Osteoblast (primary cell): ENCODE measurements around the gene PERM1. TPM values are rescaled to one million over a fixed set of nuclear protein-coding genes. Genes with fewer than 3 reads are reported as not detected.
"Not testable (repeated sequence)": the region's sequence is repeated elsewhere in the genome, so short reads cannot be mapped to it uniquely, and the experiment has no call there.

Experiments
- DNase-seq: peaks from one replicate; pipeline ENCODE4 v3.0.0; 2011; ENCODE audit warnings: low spot score, mixed read lengths; ENCODE audit not compliant: insufficient read length; ENCODE audit errors: missing footprints
- H2AFZ ChIP-seq: 2 replicates; pipeline ENCODE4 v1.6.0; 2011; ENCODE audit warnings: mild to moderate bottlenecking, low read length
- H3K27ac ChIP-seq: 2 replicates; pipeline ENCODE4 v1.5.1; 2011; ENCODE audit warnings: mild to moderate bottlenecking, low read depth, low read length, moderate library complexity
- H3K27me3 ChIP-seq: 2 replicates; pipeline ENCODE4 v1.6.0; 2012; ENCODE audit warnings: mild to moderate bottlenecking, control low read depth, inconsistent platforms, low read length, moderate library complexity; ENCODE audit not compliant: insufficient read depth
- H3K36me3 ChIP-seq: 2 replicates; pipeline ENCODE4 v1.5.1; 2011; ENCODE audit warnings: mild to moderate bottlenecking, low read length, control low read depth, moderate library complexity; ENCODE audit not compliant: insufficient read depth
- H3K4me1 ChIP-seq: 2 replicates; pipeline ENCODE4 v1.5.1; 2011; ENCODE audit warnings: mild to moderate bottlenecking, low read length, control low read depth, moderate library complexity; ENCODE audit not compliant: insufficient read depth
- H3K4me2 ChIP-seq: 2 replicates; pipeline ENCODE4 v1.6.0; 2011; ENCODE audit warnings: mild to moderate bottlenecking, low read length; ENCODE audit not compliant: insufficient read depth
- H3K4me3 ChIP-seq: fragments of 200-600 bp; sonication (generic); 3 replicates; pipeline ENCODE4 v1.5.1; 2012; ENCODE audit warnings: mild to moderate bottlenecking, low read length, inconsistent platforms; ENCODE audit not compliant: insufficient read depth
- H3K79me2 ChIP-seq: 2 replicates; pipeline ENCODE4 v1.6.0; 2012; ENCODE audit warnings: mild to moderate bottlenecking, low read length, control low read depth, inconsistent platforms; ENCODE audit not compliant: insufficient read depth
- H3K9me3 ChIP-seq: 2 replicates; pipeline ENCODE4 v1.5.1; 2011; ENCODE audit warnings: low read depth, low read length, control low read depth
- H4K20me1 ChIP-seq: 2 replicates; pipeline ENCODE4 v1.6.0; 2012; ENCODE audit warnings: mild to moderate bottlenecking, low read length, control low read depth; ENCODE audit not compliant: insufficient read depth
- total RNA-seq: library from RNA; depleted of rRNA; stranded (reverse); fragments of >200 nt; gene quantifications from 2 replicates; pipeline ENCODE4 v1.2.3, GENCODE V29; 2012
- TF ChIP-seq, protein P1 (sequence below): IDR thresholded peaks from 2 replicates; pipeline ENCODE4 v1.5.1; 2011; ENCODE audit warnings: mild to moderate bottlenecking, low read depth, low read length, moderate library complexity; ENCODE audit errors: extremely low read depth

PERM1 gene
- total RNA-seq, 1 donor, result not detected

DNA sequence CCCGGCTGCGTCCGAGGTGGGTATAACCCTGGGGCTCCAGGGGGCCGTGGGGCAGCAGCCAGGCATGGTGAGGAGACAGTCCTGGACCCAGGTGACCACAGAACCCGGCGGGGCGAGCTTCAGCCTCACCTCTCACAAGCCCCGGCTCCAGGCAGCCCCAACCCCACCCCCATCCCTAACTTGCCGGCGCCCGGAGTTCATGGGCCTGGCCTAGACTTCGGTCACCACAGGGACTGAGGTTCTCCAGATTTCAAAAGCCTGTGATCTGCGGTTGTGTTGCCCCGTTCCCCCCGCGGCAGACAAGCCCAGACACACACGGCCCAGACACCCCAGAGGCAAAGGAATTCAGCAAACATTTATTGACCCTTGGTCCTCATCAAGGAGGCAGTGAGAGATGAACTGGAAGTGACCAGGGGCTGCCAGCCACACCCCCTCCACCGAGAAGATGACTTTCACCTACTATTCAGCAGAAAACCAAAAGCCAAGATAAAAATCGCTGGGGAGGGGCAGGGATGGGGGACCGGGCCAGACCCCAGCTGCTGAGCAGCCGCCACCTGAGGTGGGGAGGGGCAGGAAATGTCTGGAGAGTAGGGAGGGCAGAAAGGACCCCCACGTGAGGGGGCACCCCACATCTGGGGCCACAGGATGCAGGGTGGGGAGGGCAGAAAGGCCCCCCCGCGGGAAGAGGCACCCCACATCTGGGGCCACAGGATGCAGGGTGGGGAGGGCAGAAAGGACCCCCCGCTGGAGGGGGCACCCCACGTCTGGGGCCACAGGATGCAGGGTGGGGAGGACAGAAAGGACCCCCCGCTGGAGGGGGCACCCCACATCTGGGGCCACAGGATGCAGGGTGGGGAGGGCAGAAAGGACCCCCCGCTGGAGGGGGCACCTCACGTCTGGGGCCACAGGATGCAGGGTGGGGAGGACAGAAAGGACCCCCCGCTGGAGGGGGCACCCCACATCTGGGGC lies 14.1 kb upstream of the PERM1 start:
- Histone ChIP-seq H3K4me2 (no peak overlapping the region), H3K4me3 (no peak overlapping the region), H3K9me3 (no peaks in the 10 kb centered on the region), H3K27me3 (peaks cover 37% of the 10 kb centered on the region), H4K20me1 (no peaks in the 10 kb centered on the region), H2AFZ (no peak overlapping the region), H3K79me2 (no peaks in the 10 kb centered on the region), H3K4me1 (peaks cover 2% of the 10 kb centered on the region), H3K36me3 (no peaks in the 10 kb centered on the region), H3K27ac (no peak overlapping the region)
- peak; percentile 79 for DNase-seq
- TF ChIP-seq, protein P1, sequence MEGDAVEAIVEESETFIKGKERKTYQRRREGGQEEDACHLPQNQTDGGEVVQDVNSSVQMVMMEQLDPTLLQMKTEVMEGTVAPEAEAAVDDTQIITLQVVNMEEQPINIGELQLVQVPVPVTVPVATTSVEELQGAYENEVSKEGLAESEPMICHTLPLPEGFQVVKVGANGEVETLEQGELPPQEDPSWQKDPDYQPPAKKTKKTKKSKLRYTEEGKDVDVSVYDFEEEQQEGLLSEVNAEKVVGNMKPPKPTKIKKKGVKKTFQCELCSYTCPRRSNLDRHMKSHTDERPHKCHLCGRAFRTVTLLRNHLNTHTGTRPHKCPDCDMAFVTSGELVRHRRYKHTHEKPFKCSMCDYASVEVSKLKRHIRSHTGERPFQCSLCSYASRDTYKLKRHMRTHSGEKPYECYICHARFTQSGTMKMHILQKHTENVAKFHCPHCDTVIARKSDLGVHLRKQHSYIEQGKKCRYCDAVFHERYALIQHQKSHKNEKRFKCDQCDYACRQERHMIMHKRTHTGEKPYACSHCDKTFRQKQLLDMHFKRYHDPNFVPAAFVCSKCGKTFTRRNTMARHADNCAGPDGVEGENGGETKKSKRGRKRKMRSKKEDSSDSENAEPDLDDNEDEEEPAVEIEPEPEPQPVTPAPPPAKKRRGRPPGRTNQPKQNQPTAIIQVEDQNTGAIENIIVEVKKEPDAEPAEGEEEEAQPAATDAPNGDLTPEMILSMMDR, result no peak

DNA sequence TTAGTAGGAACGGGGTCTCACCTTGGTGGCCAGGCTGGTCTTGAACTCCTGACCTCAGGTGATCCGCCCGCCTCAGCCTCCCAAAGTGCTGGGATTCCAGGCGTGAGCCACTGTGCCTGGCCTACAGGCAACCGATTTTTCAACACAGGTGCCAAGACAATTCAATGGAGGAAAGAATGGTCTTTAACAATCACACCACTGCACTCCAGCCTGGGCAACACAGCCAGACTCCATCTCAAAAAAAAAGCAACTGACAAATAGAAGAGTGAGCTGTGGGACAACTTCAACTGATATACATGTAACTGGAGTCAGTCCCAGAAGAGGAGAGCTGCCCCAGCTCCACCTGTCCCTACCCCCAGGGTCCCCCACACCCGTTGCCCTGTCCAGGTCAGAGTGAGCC lies 12.7 kb upstream of the PERM1 start:
- H3K4me3 ChIP-seq, H3K9me3 ChIP-seq, H3K4me2 ChIP-seq, H3K36me3 ChIP-seq, H2AFZ ChIP-seq, H4K20me1 ChIP-seq, H3K4me1 ChIP-seq, H3K27ac ChIP-seq, H3K79me2 ChIP-seq: not testable (repeated sequence)
- H3K27me3 ChIP-seq, result peaks cover 25% of the 10 kb centered on the region
- DNase-seq, result peak; percentile 48

DNA sequence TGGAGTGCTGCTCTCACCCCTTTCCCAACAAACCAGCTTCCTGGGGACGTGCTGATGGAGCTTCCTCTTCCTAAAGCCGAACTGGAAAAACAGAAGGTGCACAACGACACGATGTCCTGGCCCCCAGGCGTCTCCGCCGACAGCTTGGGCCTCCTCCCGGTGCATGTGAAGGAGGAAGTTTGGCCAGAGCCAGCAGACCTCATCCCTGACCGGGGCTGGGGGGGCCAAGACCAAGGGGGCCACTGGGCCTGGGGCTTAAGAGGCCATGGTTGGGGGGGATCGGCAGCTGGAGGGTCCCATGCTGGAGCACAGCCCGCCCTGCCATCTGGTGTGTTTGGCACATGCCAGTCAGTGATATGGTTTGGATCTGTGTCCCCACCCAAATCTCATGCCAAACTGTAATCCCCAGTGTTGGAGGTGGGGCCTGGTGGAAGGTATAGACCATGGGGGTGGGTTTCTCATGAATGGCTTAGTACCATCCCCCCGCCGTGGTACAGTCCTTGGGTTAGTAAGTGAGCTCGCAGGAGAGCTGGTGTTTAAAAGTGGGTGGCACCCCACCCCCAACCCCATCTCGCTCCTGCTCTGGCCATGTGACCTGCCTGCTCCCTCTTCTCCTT lies 11.6 kb upstream of the PERM1 start:
- Histone ChIP-seq H3K36me3 (no peaks in the 10 kb centered on the region), H2AFZ (no peak overlapping the region), H3K79me2 (no peaks in the 10 kb centered on the region), H3K4me1 (no peaks in the 10 kb centered on the region), H3K4me3 (no peak overlapping the region), H3K27ac (no peak overlapping the region), H3K9me3 (no peaks in the 10 kb centered on the region), H3K27me3 (peaks cover 18% of the 10 kb centered on the region), H3K4me2 (no peak overlapping the region), H4K20me1 (no peaks in the 10 kb centered on the region)
- peak; percentile 46 for DNase-seq
- TF ChIP-seq, protein P1, result no peak

DNA sequence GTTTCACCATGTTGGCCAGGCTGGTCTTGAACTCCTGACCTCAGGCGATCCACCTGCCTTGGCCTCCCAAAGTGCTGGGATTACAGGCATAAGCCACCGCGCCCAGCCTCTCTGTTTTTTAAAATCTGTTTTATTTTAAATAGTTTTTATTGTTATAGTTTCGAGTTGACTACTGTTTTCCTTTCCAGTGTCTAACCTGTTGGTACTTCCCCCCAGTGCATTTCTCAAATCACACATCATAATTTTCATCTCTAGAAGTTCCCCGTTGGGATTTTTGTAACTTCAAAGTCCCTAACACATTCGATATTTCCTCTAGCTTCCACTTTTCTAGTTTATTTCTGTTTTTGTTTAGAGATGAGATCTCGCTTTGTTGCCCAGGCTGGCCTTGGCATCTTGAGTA lies 10.5 kb upstream of the PERM1 start:
- Histone ChIP-seq H3K36me3 (no peaks in the 10 kb centered on the region), H3K4me3 (no peak overlapping the region), H2AFZ (no peak overlapping the region), H3K27ac (no peak overlapping the region), H3K4me1 (no peaks in the 10 kb centered on the region), H3K9me3 (no peaks in the 10 kb centered on the region), H3K79me2 (no peaks in the 10 kb centered on the region), H3K4me2 (no peak overlapping the region), H3K27me3 (peaks cover 7% of the 10 kb centered on the region), H4K20me1 (no peaks in the 10 kb centered on the region)
- TF ChIP-seq, protein P1, result no peak
- DNase-seq, result no peak
